ENCODE data around the gene CPXM2.
"Not testable (repeated sequence)": the region's sequence is repeated elsewhere in the genome, so short reads cannot be mapped to it uniquely, and the experiment has no call there.

Gene CPXM2

DNA sequence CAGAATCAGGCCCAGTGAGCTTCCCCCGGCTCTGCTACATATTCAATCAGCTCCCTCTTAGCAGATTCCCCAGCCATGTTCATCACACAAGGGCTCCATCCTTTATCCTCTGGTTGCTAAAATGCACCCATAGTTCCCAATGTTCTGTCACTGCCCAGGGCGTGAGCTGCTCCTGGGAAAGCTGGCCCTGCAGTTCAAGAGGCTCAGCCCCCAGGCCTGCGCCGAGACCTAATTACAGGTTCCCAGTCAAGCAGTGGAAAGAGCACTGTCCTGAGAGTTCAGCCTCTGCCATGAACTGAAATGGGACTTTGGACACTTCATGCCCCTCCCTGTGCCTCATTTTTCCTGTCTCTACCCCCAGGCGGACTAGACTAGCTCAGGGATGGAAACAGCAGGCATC is 149.9 kb downstream of the CPXM2 start:
- intact Hi-C loops (cut with DNase I; ENCODE audit: low total_unique reads), result no loop called here
- DNase-seq, result no peak
- H3K36me3 ChIP-seq, result no peaks in the 10 kb centered on the region
- TF ChIP-seq, protein P1, sequence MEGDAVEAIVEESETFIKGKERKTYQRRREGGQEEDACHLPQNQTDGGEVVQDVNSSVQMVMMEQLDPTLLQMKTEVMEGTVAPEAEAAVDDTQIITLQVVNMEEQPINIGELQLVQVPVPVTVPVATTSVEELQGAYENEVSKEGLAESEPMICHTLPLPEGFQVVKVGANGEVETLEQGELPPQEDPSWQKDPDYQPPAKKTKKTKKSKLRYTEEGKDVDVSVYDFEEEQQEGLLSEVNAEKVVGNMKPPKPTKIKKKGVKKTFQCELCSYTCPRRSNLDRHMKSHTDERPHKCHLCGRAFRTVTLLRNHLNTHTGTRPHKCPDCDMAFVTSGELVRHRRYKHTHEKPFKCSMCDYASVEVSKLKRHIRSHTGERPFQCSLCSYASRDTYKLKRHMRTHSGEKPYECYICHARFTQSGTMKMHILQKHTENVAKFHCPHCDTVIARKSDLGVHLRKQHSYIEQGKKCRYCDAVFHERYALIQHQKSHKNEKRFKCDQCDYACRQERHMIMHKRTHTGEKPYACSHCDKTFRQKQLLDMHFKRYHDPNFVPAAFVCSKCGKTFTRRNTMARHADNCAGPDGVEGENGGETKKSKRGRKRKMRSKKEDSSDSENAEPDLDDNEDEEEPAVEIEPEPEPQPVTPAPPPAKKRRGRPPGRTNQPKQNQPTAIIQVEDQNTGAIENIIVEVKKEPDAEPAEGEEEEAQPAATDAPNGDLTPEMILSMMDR (IDR thresholded peaks at IDR 0.05), result no peak
- peaks cover 0 to 9% (median 2%) of the 10 kb centered on the region in 4 donors for H3K4me1 ChIP-seq
- no peak overlapping the region for H3K27ac ChIP-seq
- H3K9me3 ChIP-seq, result no peaks in the 10 kb centered on the region
- no peaks in the 10 kb centered on the region for H3K27me3 ChIP-seq
- no peak overlapping the region for H3K4me3 ChIP-seq

DNA sequence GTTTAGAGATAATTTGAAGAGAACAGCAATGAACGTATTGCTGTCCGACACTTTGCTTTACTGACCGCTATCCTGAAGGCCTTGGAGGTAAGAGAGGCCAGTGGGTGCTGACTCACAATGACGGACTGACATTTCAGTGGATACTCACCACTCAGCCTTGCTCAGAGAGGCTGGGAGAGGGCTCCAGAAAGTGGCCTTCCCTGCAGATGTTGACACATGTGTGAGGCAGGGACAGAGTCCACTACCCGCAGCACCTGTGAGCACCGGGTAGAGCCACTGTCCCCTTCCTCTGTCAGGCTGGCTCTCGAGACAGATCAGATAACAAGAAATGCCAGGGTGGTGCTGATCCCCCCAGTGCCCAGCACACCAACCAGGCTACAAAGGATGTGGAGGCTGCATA is 150.5 kb downstream of the CPXM2 start:
- Histone ChIP-seq H3K27ac (no peak overlapping the region), H3K9me3 (no peaks in the 10 kb centered on the region), H3K27me3 (no peaks in the 10 kb centered on the region), H3K36me3 (no peaks in the 10 kb centered on the region), H3K4me1 (peaks cover 0 to 9% (median 2%) of the 10 kb centered on the region in 4 donors), H3K4me3 (no peak overlapping the region)
- TF ChIP-seq, protein P1 (IDR thresholded peaks at IDR 0.05), result no peak
- DNase-seq, result no peak
- intact Hi-C loops (cut with DNase I; ENCODE audit: low total_unique reads), result no loop called here

DNA sequence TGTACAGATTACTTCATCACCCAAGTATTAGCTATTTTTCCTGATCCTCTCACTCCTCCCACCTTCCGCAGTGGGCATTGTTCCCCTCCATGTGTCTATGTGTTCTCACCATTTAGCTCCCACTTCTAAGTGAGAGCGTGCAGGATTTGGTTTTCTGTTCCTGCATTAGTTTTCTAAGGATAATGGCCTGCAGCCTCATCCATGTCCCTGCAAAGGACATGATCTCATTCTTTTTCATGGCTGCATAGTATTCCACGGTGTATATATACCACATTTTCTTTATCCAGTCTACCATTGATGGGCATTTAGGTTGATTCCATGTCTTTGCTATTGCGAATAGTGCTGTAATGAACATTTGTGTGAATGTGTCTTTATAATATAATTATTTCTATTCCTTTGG is 154.7 kb downstream of the CPXM2 start:
- H3K4me1 ChIP-seq; DNase-seq; H3K27ac ChIP-seq; H3K9me3 ChIP-seq; H3K36me3 ChIP-seq; H3K27me3 ChIP-seq; intact Hi-C loops (cut with DNase I; ENCODE audit: low total_unique reads); H3K4me3 ChIP-seq: not testable (repeated sequence)

DNA sequence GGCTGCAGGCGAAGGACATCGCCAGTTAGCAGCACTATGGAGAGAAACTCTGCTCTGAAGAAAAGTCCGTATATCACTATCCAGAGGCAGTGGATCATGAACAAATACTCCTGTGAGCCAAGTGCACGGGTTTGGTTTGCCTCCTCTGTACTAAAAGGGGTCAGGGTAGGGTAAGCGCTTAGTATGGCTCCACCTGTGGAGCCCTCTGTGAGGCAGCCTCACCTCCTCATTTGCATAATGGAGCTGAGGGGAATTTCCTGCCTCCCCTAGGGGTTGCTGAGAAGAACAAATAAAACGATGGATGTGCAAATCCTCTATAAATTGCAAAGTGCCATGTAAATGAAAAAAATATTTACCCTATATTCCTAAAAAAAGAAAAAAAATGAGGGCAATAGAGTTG is 162.1 kb downstream of the CPXM2 start:
- Histone ChIP-seq H3K9me3 (no peaks in the 10 kb centered on the region), H3K36me3 (no peaks in the 10 kb centered on the region), H3K4me1 (peaks cover 0 to 8% (median 0%) of the 10 kb centered on the region in 4 donors), H3K27ac (no peak overlapping the region), H3K4me3 (no peak overlapping the region), H3K27me3 (no peaks in the 10 kb centered on the region)
- TF ChIP-seq, protein P1 (IDR thresholded peaks at IDR 0.05), result no peak
- DNase-seq, result no peak
- intact Hi-C loops (cut with DNase I; ENCODE audit: low total_unique reads), result no loop called here

DNA sequence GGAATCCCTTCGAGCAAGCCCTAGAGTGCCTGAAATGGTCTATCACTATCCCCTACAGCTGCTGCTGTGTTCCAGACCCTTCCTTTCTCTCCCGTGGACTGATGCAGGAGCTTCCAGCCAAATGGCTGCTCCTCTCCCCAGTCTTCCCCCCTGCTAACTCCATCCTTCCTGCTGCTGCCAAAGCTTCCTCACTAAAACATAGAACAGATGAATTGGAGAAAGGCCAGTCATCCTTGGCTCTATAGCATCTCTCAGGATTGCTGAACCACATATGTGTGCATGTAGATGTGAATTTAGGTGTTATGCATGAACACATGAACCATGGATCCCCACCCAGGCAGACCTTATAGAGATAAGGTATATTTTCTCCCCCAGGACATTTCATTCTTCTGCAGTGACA is 164.8 kb downstream of the CPXM2 start:
- no peaks in the 10 kb centered on the region for H3K27me3 ChIP-seq
- no peak for DNase-seq
- H3K27ac ChIP-seq, result no peak overlapping the region
- no peak overlapping the region for H3K4me3 ChIP-seq
- intact Hi-C loops (cut with DNase I; ENCODE audit: low total_unique reads), result no loop called here
- H3K9me3 ChIP-seq, result no peaks in the 10 kb centered on the region
- peaks cover 0 to 8% (median 0%) of the 10 kb centered on the region in 4 donors for H3K4me1 ChIP-seq
- TF ChIP-seq, protein P1 (IDR thresholded peaks at IDR 0.05), result no peak
- no peaks in the 10 kb centered on the region for H3K36me3 ChIP-seq

DNA sequence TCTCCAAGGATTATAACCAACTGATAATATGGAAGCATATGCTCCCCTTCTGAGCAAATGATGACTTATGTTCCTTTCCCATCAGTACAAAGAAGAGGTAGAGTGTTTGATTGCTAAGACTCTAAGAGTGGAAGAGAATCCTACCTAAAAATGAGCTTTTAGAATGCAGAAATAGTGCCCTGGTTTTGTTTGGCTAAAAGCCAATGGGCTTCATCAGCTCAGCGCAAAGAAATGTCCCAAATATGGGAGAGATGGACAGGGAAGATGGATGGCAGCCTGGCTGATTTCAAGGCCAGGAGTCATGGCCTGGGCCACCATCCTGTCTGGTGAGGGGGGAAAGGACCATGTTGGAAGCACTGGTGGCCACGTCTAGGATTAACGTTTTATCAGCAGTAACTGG is 165.2 kb downstream of the CPXM2 start:
- Histone ChIP-seq H3K36me3 (no peaks in the 10 kb centered on the region), H3K27ac (no peak overlapping the region), H3K9me3 (no peaks in the 10 kb centered on the region), H3K4me3 (no peak overlapping the region), H3K4me1 (peaks cover 0 to 8% (median 0%) of the 10 kb centered on the region in 4 donors), H3K27me3 (no peaks in the 10 kb centered on the region)
- DNase-seq, result no peak
- TF ChIP-seq, protein P1 (IDR thresholded peaks at IDR 0.05), result no peak
- intact Hi-C loops (cut with DNase I; ENCODE audit: low total_unique reads), result no loop called here

Measured in tibial artery (tissue), 4 donors.